ENCODE data around the gene BCAS3. TPM values are rescaled to one million over a fixed set of nuclear protein-coding genes. Genes with fewer than 3 reads are reported as not detected.
"Not testable (repeated sequence)": the region's sequence is repeated elsewhere in the genome, so short reads cannot be mapped to it uniquely, and the experiment has no call there.

BCAS3 gene
- total RNA-seq, 1 experiment from 2014 or later = 14.3 TPM

GRCh38 chr17:61436995-61437704 lies 759.5 kb downstream of the BCAS3 start:
- Histone ChIP-seq H3K4me3 (no peak overlapping the region), H3K36me3 (no peaks in the 10 kb centered on the region), H3K4me1 (replicated peaks) (no peaks in the 10 kb centered on the region), H3K27ac (no peak overlapping the region), H3K9me3 (replicated peaks) (peaks cover 7% of the 10 kb centered on the region), H3K27me3 (replicated peaks) (no peaks in the 10 kb centered on the region)
- DNase-seq (ENCODE audit: low read depth in 1 of 2, low spot score in 2 of 2) = no peak

GRCh38 chr17:61440697-61441096 lies 763.0 kb downstream of the BCAS3 start:
- no peaks in the 10 kb centered on the region for H3K27me3 ChIP-seq (replicated peaks)
- H3K27ac ChIP-seq = no peak overlapping the region
- no peaks in the 10 kb centered on the region for H3K36me3 ChIP-seq
- peaks cover 5% of the 10 kb centered on the region; the same call in 1 of the 2 replicates for H3K9me3 ChIP-seq (replicated peaks)
- DNase-seq (ENCODE audit: low read depth in 1 of 2, low spot score in 2 of 2) = no peak
- H3K4me1 ChIP-seq (replicated peaks) = peaks cover 9% of the 10 kb centered on the region
- no peak overlapping the region for H3K4me3 ChIP-seq

GRCh38 chr17:61441507-61441906 lies 763.9 kb downstream of the BCAS3 start:
- not testable (repeated sequence) for H3K4me3 ChIP-seq; DNase-seq (ENCODE audit: low read depth in 1 of 2, low spot score in 2 of 2); H3K27ac ChIP-seq; H3K9me3 ChIP-seq (replicated peaks); H3K4me1 ChIP-seq (replicated peaks); H3K27me3 ChIP-seq (replicated peaks); H3K36me3 ChIP-seq

- Histone ChIP-seq H3K36me3 (no peaks in the 10 kb centered on the region), H3K4me1 (replicated peaks) (peaks cover 9% of the 10 kb centered on the region), H3K27ac (no peak overlapping the region), H3K27me3 (replicated peaks) (no peaks in the 10 kb centered on the region), H3K9me3 (replicated peaks) (no peaks in the 10 kb centered on the region), H3K4me3 (no peak overlapping the region)
- no peak for DNase-seq (ENCODE audit: low read depth in 1 of 2, low spot score in 2 of 2)
Observed at GRCh38 chr17:61442136-61442775, 764.6 kb downstream of the BCAS3 start.

Other genes starting within 250 kb of the BCAS3 start
- gene APPBP2, start 151.6 kb upstream of the BCAS3 start, total RNA-seq (2014; rRNA removed; shearing (Covaris generic)) = 36.2 and 49.4 TPM in 2 replicates
- gene PPM1D, start 77.7 kb upstream of the BCAS3 start, total RNA-seq (2014; rRNA removed; shearing (Covaris generic)) = 15.1 and 17.8 TPM in 2 replicates

All from SJSA1 (cell line).